Measurements from ENCODE around the gene TMEM62. TPM values are rescaled to one million over a fixed set of nuclear protein-coding genes. Genes with fewer than 3 reads are reported as not detected.

Gene TMEM62
- polyA plus RNA-seq, 1 donor from 2014 or later, result 8.7 TPM

DNA sequence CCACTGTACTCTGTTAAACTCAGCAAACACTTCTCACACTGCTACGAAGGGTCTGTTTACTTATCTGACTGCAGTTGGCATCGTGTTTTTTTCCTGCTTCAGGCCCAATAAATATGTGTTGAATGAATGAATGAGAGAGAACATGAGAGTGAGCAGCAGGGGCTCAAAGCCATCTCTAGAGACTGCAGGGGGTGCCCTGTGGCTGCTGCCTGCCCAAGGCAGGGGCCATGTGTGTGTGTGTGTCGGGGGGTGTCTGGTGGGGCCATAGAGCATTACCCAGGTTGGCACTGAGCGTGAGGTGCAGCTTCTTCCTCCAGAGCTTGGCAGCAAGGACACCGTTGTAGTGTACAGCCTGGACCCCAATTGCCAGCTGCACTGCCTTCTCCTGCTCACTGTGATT is 72.7 kb downstream of the TMEM62 start:
- H3K79me2 ChIP-seq (replicated peaks; ENCODE audit: insufficient read depth, low read length), result no peaks in the 10 kb centered on the region
- no peaks in the 10 kb centered on the region for H4K20me1 ChIP-seq (ENCODE audit: insufficient read depth)
- no peaks in the 10 kb centered on the region for H3K9me2 ChIP-seq (ENCODE audit: insufficient read depth, low read length)
- H3K27ac ChIP-seq (ENCODE audit: low read length), result no peak overlapping the region
- no peak overlapping the region for H3K4me3 ChIP-seq (ENCODE audit: low read length)
- no peaks in the 10 kb centered on the region for H3K9me3 ChIP-seq (ENCODE audit: low read length)
- TF ChIP-seq, protein P1, sequence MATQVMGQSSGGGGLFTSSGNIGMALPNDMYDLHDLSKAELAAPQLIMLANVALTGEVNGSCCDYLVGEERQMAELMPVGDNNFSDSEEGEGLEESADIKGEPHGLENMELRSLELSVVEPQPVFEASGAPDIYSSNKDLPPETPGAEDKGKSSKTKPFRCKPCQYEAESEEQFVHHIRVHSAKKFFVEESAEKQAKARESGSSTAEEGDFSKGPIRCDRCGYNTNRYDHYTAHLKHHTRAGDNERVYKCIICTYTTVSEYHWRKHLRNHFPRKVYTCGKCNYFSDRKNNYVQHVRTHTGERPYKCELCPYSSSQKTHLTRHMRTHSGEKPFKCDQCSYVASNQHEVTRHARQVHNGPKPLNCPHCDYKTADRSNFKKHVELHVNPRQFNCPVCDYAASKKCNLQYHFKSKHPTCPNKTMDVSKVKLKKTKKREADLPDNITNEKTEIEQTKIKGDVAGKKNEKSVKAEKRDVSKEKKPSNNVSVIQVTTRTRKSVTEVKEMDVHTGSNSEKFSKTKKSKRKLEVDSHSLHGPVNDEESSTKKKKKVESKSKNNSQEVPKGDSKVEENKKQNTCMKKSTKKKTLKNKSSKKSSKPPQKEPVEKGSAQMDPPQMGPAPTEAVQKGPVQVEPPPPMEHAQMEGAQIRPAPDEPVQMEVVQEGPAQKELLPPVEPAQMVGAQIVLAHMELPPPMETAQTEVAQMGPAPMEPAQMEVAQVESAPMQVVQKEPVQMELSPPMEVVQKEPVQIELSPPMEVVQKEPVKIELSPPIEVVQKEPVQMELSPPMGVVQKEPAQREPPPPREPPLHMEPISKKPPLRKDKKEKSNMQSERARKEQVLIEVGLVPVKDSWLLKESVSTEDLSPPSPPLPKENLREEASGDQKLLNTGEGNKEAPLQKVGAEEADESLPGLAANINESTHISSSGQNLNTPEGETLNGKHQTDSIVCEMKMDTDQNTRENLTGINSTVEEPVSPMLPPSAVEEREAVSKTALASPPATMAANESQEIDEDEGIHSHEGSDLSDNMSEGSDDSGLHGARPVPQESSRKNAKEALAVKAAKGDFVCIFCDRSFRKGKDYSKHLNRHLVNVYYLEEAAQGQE (IDR thresholded peaks at IDR 0.05; ENCODE audit: borderline replicate concordance), result no peak
- TF ChIP-seq POLR2AphosphoS5 (IDR thresholded peaks at IDR 0.05) (no peak), EP300 (conservative IDR thresholded peaks at IDR 0.05; ENCODE audit: poor library complexity, severe bottlenecking) (no peak), TAF1 (IDR thresholded peaks at IDR 0.05; ENCODE audit: low read depth) (no peak), SMC3 (conservative IDR thresholded peaks at IDR 0.05; ENCODE audit: poor library complexity) (no peak), EZH2 (IDR thresholded peaks at IDR 0.05; ENCODE audit: borderline replicate concordance, insufficient read depth, low read length, poor library complexity, severe bottlenecking) (no peak), MXI1 (conservative IDR thresholded peaks at IDR 0.05; ENCODE audit: poor library complexity, severe bottlenecking) (no peak)
- TF ChIP-seq, protein P2, sequence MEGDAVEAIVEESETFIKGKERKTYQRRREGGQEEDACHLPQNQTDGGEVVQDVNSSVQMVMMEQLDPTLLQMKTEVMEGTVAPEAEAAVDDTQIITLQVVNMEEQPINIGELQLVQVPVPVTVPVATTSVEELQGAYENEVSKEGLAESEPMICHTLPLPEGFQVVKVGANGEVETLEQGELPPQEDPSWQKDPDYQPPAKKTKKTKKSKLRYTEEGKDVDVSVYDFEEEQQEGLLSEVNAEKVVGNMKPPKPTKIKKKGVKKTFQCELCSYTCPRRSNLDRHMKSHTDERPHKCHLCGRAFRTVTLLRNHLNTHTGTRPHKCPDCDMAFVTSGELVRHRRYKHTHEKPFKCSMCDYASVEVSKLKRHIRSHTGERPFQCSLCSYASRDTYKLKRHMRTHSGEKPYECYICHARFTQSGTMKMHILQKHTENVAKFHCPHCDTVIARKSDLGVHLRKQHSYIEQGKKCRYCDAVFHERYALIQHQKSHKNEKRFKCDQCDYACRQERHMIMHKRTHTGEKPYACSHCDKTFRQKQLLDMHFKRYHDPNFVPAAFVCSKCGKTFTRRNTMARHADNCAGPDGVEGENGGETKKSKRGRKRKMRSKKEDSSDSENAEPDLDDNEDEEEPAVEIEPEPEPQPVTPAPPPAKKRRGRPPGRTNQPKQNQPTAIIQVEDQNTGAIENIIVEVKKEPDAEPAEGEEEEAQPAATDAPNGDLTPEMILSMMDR (IDR thresholded peaks at IDR 0.05; ENCODE audit: poor library complexity, severe bottlenecking), result no peak
- H2AFZ ChIP-seq (ENCODE audit: low read depth, low read length), result no peak overlapping the region
- H3K27me3 ChIP-seq (ENCODE audit: insufficient read depth, low read depth, low read length), result no peaks in the 10 kb centered on the region
- no peaks in the 10 kb centered on the region for H3K36me3 ChIP-seq (ENCODE audit: insufficient read depth, low read length)
- H3K9ac ChIP-seq (ENCODE audit: low read length), result no peak overlapping the region
- no peaks in the 10 kb centered on the region for H3F3A ChIP-seq (ENCODE audit: insufficient read depth, low read length, poor library complexity, severe bottlenecking)
- no peak overlapping the region for H3K4me2 ChIP-seq (ENCODE audit: low read length)

DNA sequence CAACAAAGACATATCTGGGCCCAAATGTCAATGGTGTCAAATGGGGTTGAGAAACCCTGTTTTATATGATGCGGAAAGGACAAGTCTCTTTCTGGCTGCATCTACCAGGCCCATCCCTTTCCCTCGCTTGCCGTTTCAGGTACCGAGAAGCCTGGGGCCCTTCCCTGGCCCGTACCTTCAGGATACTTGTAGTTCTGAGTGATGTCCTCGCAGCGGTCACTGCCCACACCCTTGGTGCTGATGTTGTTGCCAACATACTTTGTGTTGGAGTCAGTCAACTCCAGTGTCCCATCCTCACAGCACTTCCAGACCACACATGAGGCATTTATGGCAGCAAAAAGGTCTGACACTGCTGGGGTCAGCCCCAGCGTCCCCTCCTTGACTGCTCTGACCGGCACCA is 73.6 kb downstream of the TMEM62 start:
- Histone ChIP-seq H3K9me3 (ENCODE audit: low read length) (no peaks in the 10 kb centered on the region), H3K36me3 (ENCODE audit: insufficient read depth, low read length) (no peaks in the 10 kb centered on the region), H3K27me3 (ENCODE audit: insufficient read depth, low read depth, low read length) (no peaks in the 10 kb centered on the region), H3K79me2 (replicated peaks; ENCODE audit: insufficient read depth, low read length) (no peaks in the 10 kb centered on the region), H3K9me2 (ENCODE audit: insufficient read depth, low read length) (no peaks in the 10 kb centered on the region), H3K4me2 (ENCODE audit: low read length) (no peak overlapping the region), H2AFZ (ENCODE audit: low read depth, low read length) (no peak overlapping the region), H3K4me3 (ENCODE audit: low read length) (no peak overlapping the region), H3K27ac (ENCODE audit: low read length) (no peak overlapping the region), H3K9ac (ENCODE audit: low read length) (no peak overlapping the region), H4K20me1 (ENCODE audit: insufficient read depth) (no peaks in the 10 kb centered on the region), H3F3A (ENCODE audit: insufficient read depth, low read length, poor library complexity, severe bottlenecking) (no peaks in the 10 kb centered on the region)
- TF ChIP-seq RAD21 (conservative IDR thresholded peaks at IDR 0.05), result no peak
- TF ChIP-seq MXI1 (conservative IDR thresholded peaks at IDR 0.05; ENCODE audit: poor library complexity, severe bottlenecking), result no peak
- TF ChIP-seq, protein P1 (IDR thresholded peaks at IDR 0.05; ENCODE audit: borderline replicate concordance), result no peak
- TF ChIP-seq TAF1 (IDR thresholded peaks at IDR 0.05; ENCODE audit: low read depth), result no peak
- no peak for TF ChIP-seq POLR2AphosphoS5 (IDR thresholded peaks at IDR 0.05)
- TF ChIP-seq SMC3 (conservative IDR thresholded peaks at IDR 0.05; ENCODE audit: poor library complexity), result no peak
- TF ChIP-seq, protein P2 (IDR thresholded peaks at IDR 0.05; ENCODE audit: poor library complexity, severe bottlenecking), result no peak
- no peak for TF ChIP-seq EZH2 (IDR thresholded peaks at IDR 0.05; ENCODE audit: borderline replicate concordance, insufficient read depth, low read length, poor library complexity, severe bottlenecking)
- TF ChIP-seq EP300 (conservative IDR thresholded peaks at IDR 0.05; ENCODE audit: poor library complexity, severe bottlenecking), result no peak
